ENCODE measurements around the gene TBC1D1.

DNA sequence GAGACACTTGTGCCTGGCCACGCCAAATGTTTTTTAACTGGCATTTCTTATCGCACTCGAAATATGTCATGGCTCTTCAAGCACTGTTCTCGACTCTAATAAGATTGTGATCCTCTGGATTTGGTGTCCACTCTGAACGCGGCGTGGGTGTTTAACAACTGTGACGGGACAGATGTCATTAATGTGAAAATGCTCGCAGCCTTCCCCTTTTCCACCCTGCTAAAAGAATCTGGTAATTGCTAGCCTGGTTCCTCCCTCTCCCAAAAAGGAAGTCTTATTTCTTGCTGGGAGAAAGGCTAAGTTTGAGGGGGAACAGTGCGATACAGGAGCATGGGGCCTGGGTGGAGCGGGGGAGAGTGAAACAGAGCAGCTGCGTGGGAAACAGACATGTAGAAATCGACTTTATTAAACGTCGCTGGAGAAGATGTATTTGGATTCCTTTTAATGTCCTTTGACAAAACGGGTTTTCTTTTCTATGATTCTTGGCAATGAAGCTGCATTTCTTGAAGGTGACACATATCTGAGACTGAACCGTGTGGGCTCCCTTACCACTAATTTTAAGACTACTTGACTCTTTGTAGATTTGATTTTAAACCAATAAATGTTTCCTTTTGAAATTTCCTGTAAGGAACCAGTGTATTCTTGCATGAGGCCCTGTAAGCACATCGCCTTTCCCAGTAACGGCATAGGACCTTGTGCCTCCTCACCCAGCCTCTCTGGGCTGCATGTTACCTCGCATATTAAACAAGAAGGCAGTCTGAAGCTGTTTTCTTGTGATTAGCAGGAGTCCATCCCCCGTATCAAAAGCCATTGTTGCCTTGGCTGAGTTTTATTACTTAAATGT, 17.8 kb downstream of the TBC1D1 start:
- peak in 1 of 2 donors; percentile 55 for TF ChIP-seq POLR2AphosphoS5 (IDR thresholded peaks at IDR 0.05)
- no peak for TF ChIP-seq CTCF (IDR thresholded peaks at IDR 0.05)
- TF ChIP-seq EP300 (IDR thresholded peaks at IDR 0.05), result no peak

All from esophagus muscularis mucosa (tissue), 4 donors.